GM12872 (cell line): ENCODE data around the gene CPNE6.

Experiments
- CTCF ChIP-seq: IDR thresholded peaks from 3 replicates; pipeline ENCODE4 v1.5.1; 2011; ENCODE audit warnings: low read depth, mild to moderate bottlenecking, low read length, moderate library complexity; ENCODE audit not compliant: insufficient read depth

CPNE6 gene

GRCh38 chr14:24055971-24056799 is 15.2 kb upstream of the CPNE6 start:
- no peak for TF ChIP-seq CTCF

- TF ChIP-seq CTCF = no peak
Observed at GRCh38 chr14:24056800-24057184, 14.6 kb upstream of the CPNE6 start.

- TF ChIP-seq CTCF = no peak
Observed at GRCh38 chr14:24057271-24057670, 14.1 kb upstream of the CPNE6 start.

- TF ChIP-seq CTCF = no peak
Observed at GRCh38 chr14:24057867-24058259, 13.5 kb upstream of the CPNE6 start.

GRCh38 chr14:24058260-24058950 is 13.0 kb upstream of the CPNE6 start:
- peak; percentile 84 for TF ChIP-seq CTCF

- no peak for TF ChIP-seq CTCF
Observed at GRCh38 chr14:24058951-24059475, 12.3 kb upstream of the CPNE6 start.

- no peak for TF ChIP-seq CTCF
Observed at GRCh38 chr14:24059841-24060388, 11.4 kb upstream of the CPNE6 start.
